ENCODE data around the gene CPLX3. TPM values are rescaled to one million over a fixed set of nuclear protein-coding genes. Genes with fewer than 3 reads are reported as not detected.

The CPLX3 gene
- polyA plus RNA-seq, 1 donor from 2014 or later = 0.27 TPM

DNA sequence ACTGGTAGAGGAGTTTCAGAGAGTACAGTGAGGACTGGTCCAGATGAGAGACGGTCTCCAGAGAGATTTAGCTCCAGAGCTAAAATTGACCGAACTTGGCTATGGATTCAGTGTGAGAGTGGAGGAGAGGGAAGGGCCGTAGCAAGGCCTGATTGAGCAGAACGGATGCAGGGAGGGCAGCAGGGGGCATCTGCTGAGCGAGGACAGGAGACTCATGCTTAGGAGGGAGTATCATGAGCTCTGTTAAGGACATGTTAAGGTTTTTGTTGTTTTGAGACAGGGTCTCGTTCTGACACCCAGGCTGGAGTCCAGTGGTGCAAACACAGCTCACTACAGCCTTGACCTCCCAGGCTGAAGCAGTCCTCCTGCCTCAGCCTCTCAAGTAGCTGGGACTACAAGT, 21.5 kb upstream of the CPLX3 start (continued):
- TF ChIP-seq MXI1 (conservative IDR thresholded peaks at IDR 0.05; ENCODE audit: poor library complexity, severe bottlenecking) = no peak

GRCh38 chr15:74807282-74807681, 19.1 kb upstream of the CPLX3 start:
- H2AFZ ChIP-seq (ENCODE audit: low read depth, low read length) = no peak overlapping the region
- H3K4me3 ChIP-seq (ENCODE audit: low read length) = no peak overlapping the region
- no peak overlapping the region for H3K4me2 ChIP-seq (ENCODE audit: low read length)
- no peak overlapping the region for H3K27ac ChIP-seq (ENCODE audit: low read length)
- no peaks in the 10 kb centered on the region for H3K9me2 ChIP-seq (ENCODE audit: insufficient read depth, low read length)
- H3K36me3 ChIP-seq (ENCODE audit: insufficient read depth, low read length) = peaks cover 4% of the 10 kb centered on the region
- no peaks in the 10 kb centered on the region for H3F3A ChIP-seq (ENCODE audit: insufficient read depth, low read length, poor library complexity, severe bottlenecking)
- no peaks in the 10 kb centered on the region for H3K9me3 ChIP-seq (ENCODE audit: low read length)
- TF ChIP-seq, protein P1, sequence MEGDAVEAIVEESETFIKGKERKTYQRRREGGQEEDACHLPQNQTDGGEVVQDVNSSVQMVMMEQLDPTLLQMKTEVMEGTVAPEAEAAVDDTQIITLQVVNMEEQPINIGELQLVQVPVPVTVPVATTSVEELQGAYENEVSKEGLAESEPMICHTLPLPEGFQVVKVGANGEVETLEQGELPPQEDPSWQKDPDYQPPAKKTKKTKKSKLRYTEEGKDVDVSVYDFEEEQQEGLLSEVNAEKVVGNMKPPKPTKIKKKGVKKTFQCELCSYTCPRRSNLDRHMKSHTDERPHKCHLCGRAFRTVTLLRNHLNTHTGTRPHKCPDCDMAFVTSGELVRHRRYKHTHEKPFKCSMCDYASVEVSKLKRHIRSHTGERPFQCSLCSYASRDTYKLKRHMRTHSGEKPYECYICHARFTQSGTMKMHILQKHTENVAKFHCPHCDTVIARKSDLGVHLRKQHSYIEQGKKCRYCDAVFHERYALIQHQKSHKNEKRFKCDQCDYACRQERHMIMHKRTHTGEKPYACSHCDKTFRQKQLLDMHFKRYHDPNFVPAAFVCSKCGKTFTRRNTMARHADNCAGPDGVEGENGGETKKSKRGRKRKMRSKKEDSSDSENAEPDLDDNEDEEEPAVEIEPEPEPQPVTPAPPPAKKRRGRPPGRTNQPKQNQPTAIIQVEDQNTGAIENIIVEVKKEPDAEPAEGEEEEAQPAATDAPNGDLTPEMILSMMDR (IDR thresholded peaks at IDR 0.05; ENCODE audit: poor library complexity, severe bottlenecking) = no peak
- no peak for TF ChIP-seq EP300 (conservative IDR thresholded peaks at IDR 0.05; ENCODE audit: poor library complexity, severe bottlenecking)
- no peak for TF ChIP-seq EZH2 (IDR thresholded peaks at IDR 0.05; ENCODE audit: borderline replicate concordance, insufficient read depth, low read length, poor library complexity, severe bottlenecking)
- TF ChIP-seq TAF1 (IDR thresholded peaks at IDR 0.05; ENCODE audit: low read depth) = no peak
- TF ChIP-seq, protein P2, sequence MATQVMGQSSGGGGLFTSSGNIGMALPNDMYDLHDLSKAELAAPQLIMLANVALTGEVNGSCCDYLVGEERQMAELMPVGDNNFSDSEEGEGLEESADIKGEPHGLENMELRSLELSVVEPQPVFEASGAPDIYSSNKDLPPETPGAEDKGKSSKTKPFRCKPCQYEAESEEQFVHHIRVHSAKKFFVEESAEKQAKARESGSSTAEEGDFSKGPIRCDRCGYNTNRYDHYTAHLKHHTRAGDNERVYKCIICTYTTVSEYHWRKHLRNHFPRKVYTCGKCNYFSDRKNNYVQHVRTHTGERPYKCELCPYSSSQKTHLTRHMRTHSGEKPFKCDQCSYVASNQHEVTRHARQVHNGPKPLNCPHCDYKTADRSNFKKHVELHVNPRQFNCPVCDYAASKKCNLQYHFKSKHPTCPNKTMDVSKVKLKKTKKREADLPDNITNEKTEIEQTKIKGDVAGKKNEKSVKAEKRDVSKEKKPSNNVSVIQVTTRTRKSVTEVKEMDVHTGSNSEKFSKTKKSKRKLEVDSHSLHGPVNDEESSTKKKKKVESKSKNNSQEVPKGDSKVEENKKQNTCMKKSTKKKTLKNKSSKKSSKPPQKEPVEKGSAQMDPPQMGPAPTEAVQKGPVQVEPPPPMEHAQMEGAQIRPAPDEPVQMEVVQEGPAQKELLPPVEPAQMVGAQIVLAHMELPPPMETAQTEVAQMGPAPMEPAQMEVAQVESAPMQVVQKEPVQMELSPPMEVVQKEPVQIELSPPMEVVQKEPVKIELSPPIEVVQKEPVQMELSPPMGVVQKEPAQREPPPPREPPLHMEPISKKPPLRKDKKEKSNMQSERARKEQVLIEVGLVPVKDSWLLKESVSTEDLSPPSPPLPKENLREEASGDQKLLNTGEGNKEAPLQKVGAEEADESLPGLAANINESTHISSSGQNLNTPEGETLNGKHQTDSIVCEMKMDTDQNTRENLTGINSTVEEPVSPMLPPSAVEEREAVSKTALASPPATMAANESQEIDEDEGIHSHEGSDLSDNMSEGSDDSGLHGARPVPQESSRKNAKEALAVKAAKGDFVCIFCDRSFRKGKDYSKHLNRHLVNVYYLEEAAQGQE (IDR thresholded peaks at IDR 0.05; ENCODE audit: borderline replicate concordance) = no peak
- no peak for TF ChIP-seq POLR2AphosphoS5 (IDR thresholded peaks at IDR 0.05)
- no peak for TF ChIP-seq RAD21 (conservative IDR thresholded peaks at IDR 0.05)
- no peak for TF ChIP-seq SMC3 (conservative IDR thresholded peaks at IDR 0.05; ENCODE audit: poor library complexity)
- TF ChIP-seq MXI1 (conservative IDR thresholded peaks at IDR 0.05; ENCODE audit: poor library complexity, severe bottlenecking) = no peak
- H3K79me2 ChIP-seq (replicated peaks; ENCODE audit: insufficient read depth, low read length) = no peaks in the 10 kb centered on the region
- H4K20me1 ChIP-seq (ENCODE audit: insufficient read depth) = no peaks in the 10 kb centered on the region
- no peak overlapping the region for H3K9ac ChIP-seq (ENCODE audit: low read length)
- H3K27me3 ChIP-seq (ENCODE audit: insufficient read depth, low read depth, low read length) = no peaks in the 10 kb centered on the region

DNA sequence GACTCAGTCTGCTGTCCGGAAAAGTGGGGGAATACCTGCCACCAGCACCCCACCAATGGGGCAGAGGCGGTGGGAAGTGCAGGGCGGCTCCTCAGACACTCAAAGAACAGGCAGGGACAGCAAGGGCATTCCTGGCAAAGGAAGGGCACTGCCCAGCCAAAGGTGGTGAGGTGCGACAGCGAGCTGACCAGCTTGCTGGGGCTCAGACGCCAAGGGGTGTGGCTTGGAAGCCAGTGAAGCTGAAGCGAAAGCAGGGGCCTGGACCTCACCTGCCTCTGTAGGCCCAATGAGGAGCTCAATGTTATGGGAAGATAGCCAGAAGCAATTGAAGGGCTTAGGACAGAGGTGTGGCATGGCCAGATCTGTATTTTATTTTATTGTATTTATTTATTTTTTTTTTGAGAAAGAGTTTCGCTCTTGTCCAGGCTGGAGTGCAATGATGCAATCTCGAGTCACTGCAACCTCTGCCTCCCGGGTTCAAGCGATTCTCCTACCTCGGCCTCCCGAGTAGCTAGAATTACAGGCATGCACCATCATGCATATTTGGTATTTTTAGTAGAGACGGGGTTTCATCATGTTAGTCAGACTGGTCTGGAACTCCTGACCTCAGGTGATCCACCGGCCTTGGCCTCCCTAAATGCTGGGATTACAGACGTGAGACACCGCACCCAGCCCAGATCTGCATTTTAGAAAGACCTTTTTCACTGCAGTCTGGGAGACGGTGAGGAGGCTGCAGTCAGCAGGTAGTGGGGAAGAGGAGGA, 18.2 kb upstream of the CPLX3 start:
- Histone ChIP-seq H3K9me2 (ENCODE audit: insufficient read depth, low read length) (no peaks in the 10 kb centered on the region), H3K9me3 (ENCODE audit: low read length) (no peaks in the 10 kb centered on the region), H2AFZ (ENCODE audit: low read depth, low read length) (no peak overlapping the region), H3F3A (ENCODE audit: insufficient read depth, low read length, poor library complexity, severe bottlenecking) (no peaks in the 10 kb centered on the region), H3K27me3 (ENCODE audit: insufficient read depth, low read depth, low read length) (no peaks in the 10 kb centered on the region), H3K4me3 (ENCODE audit: low read length) (no peak overlapping the region), H3K79me2 (replicated peaks; ENCODE audit: insufficient read depth, low read length) (no peaks in the 10 kb centered on the region), H3K9ac (ENCODE audit: low read length) (no peak overlapping the region), H4K20me1 (ENCODE audit: insufficient read depth) (no peaks in the 10 kb centered on the region), H3K36me3 (ENCODE audit: insufficient read depth, low read length) (peaks cover under 1% of the 10 kb centered on the region), H3K4me2 (ENCODE audit: low read length) (no peak overlapping the region), H3K27ac (ENCODE audit: low read length) (no peak overlapping the region)
- no peak for TF ChIP-seq EZH2 (IDR thresholded peaks at IDR 0.05; ENCODE audit: borderline replicate concordance, insufficient read depth, low read length, poor library complexity, severe bottlenecking)
